Measurements from ENCODE around the gene IL37. TPM values are rescaled to one million over a fixed set of nuclear protein-coding genes. Genes with fewer than 3 reads are reported as not detected.

IL37 gene
- total RNA-seq, 1 experiment from 2014 or later = 2.6 TPM

DNA sequence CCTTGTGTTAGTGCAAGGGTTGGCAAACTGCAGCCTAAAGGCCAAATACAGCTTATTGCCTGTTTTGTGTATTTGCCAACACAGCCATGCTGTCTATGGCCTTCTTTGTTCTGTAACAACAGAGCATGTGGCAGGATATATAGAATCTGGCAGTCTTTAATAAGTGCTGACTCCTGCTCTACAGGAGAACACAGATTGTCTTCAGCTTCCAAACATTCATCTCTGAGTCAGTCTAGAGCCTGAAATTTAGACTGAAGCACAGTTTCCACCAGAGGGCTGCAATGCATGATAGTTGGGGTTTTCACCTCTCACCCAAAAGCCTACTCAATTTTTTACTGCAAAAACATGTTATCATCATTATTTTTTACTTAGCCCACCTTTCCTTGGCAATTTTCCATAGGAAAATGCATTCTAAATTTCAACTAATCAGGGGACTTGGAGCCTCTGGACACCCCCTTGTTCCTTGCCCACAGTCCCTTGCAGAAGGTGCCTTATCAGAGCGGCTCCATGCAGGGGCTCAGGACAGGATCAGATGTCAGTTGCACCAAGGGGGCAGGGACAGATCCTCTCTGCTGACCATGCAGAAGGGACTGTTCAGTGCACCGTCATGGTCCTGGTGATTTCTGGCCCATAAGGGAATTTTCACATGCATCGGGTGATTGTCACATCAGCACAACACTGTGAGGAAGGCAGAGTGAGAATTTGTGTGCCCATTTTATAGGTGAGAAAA, 12.4 kb downstream of the IL37 start:
- no peak for TF ChIP-seq EZH2phosphoT487 (IDR thresholded peaks at IDR 0.05; ENCODE audit: borderline replicate concordance, low read length)
- no peak for TF ChIP-seq EZH2 (IDR thresholded peaks at IDR 0.05; ENCODE audit: low read length, unreplicated experiment)
- TF ChIP-seq, protein P1, sequence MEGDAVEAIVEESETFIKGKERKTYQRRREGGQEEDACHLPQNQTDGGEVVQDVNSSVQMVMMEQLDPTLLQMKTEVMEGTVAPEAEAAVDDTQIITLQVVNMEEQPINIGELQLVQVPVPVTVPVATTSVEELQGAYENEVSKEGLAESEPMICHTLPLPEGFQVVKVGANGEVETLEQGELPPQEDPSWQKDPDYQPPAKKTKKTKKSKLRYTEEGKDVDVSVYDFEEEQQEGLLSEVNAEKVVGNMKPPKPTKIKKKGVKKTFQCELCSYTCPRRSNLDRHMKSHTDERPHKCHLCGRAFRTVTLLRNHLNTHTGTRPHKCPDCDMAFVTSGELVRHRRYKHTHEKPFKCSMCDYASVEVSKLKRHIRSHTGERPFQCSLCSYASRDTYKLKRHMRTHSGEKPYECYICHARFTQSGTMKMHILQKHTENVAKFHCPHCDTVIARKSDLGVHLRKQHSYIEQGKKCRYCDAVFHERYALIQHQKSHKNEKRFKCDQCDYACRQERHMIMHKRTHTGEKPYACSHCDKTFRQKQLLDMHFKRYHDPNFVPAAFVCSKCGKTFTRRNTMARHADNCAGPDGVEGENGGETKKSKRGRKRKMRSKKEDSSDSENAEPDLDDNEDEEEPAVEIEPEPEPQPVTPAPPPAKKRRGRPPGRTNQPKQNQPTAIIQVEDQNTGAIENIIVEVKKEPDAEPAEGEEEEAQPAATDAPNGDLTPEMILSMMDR (conservative IDR thresholded peaks at IDR 0.05; ENCODE audit: low read depth, low read length) = no peak; the same call in 1 of the 2 replicates
- no peaks in the 10 kb centered on the region for H3K27me3 ChIP-seq (ENCODE audit: low read length)
- no TSS peak for BruUV-seq (replicated peaks)
- no peak overlapping the region for H3K4me3 ChIP-seq (ENCODE audit: low read length)
- no peak for ATAC-seq
- H3K9ac ChIP-seq (ENCODE audit: low read length) = no peak overlapping the region
- H3K36me3 ChIP-seq (ENCODE audit: low read depth, low read length) = no peaks in the 10 kb centered on the region
- DNase-seq = peak; percentile 15
- H3F3A ChIP-seq (ENCODE audit: low read length, unreplicated experiment) = no peaks in the 10 kb centered on the region
- no peaks in the 10 kb centered on the region for H4K20me1 ChIP-seq (ENCODE audit: low read length)
- POLR2A ChIA-PET (ENCODE audit: unreplicated experiment) = no interaction called here
- intact Hi-C loops (cut with micrococcal nuclease) = no loop called here
- peaks cover 19% of the 10 kb centered on the region for H3K4me1 ChIP-seq (ENCODE audit: insufficient read depth, low read length)
- no peaks in the 10 kb centered on the region for H3K9me3 ChIP-seq (ENCODE audit: low read length)
- H2AFZ ChIP-seq (ENCODE audit: low read length) = no peak overlapping the region
- H3K9me2 ChIP-seq (replicated peaks; ENCODE audit: low read length) = no peaks in the 10 kb centered on the region
- H3K27ac ChIP-seq (ENCODE audit: low read length) = no peak overlapping the region
- H3K79me2 ChIP-seq (ENCODE audit: low read length) = no peaks in the 10 kb centered on the region
- no peak overlapping the region for H3K4me2 ChIP-seq (ENCODE audit: low read length)
- CTCF ChIA-PET = interaction anchor here (1.5 kb wide), 1 partner anchor 18 kb away, joined by 4 read pairs; no protein-coding TSS in a partner anchor

DNA sequence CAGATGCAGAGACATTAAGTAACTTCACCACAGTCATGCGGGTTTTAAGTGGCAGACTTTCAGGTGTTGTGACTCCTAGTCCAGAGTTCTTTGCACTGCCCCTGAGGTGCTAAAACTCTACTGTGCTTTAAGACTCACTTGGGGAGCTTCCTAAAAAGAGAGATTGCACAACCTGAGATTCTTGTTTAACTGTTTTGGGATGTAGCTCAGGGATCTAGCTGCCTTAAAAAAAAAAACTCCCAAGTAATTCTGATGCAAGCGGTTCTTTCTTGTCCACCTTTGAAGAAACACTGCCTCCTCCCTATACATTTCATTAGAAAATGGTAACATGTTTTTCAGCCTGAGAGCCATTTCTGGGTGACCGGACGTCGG, 13.0 kb downstream of the IL37 start:
- Histone ChIP-seq H3K9me2 (replicated peaks; ENCODE audit: low read length) (no peaks in the 10 kb centered on the region), H4K20me1 (ENCODE audit: low read length) (no peaks in the 10 kb centered on the region), H3F3A (ENCODE audit: low read length, unreplicated experiment) (no peaks in the 10 kb centered on the region), H3K4me3 (ENCODE audit: low read length) (no peak overlapping the region), H2AFZ (ENCODE audit: low read length) (no peak overlapping the region), H3K9ac (ENCODE audit: low read length) (no peak overlapping the region), H3K27me3 (ENCODE audit: low read length) (no peaks in the 10 kb centered on the region), H3K9me3 (ENCODE audit: low read length) (no peaks in the 10 kb centered on the region), H3K36me3 (ENCODE audit: low read depth, low read length) (no peaks in the 10 kb centered on the region), H3K27ac (ENCODE audit: low read length) (no peak overlapping the region), H3K79me2 (ENCODE audit: low read length) (no peaks in the 10 kb centered on the region), H3K4me2 (ENCODE audit: low read length) (no peak overlapping the region), H3K4me1 (ENCODE audit: insufficient read depth, low read length) (peaks cover 19% of the 10 kb centered on the region)
- intact Hi-C loops (cut with micrococcal nuclease) = no loop called here
- ATAC-seq = no peak
- POLR2A ChIA-PET (ENCODE audit: unreplicated experiment) = no interaction called here
- DNase-seq = no peak
- TF ChIP-seq EZH2 (IDR thresholded peaks at IDR 0.05; ENCODE audit: low read length, unreplicated experiment) (no peak), EZH2phosphoT487 (IDR thresholded peaks at IDR 0.05; ENCODE audit: borderline replicate concordance, low read length) (no peak)
- TF ChIP-seq, protein P1 (conservative IDR thresholded peaks at IDR 0.05; ENCODE audit: low read depth, low read length) = no peak
- BruUV-seq (replicated peaks) = no TSS peak
- CTCF ChIA-PET = interaction anchor here (1.5 kb wide), 1 partner anchor 18 kb away, joined by 4 read pairs; no protein-coding TSS in a partner anchor

DNA sequence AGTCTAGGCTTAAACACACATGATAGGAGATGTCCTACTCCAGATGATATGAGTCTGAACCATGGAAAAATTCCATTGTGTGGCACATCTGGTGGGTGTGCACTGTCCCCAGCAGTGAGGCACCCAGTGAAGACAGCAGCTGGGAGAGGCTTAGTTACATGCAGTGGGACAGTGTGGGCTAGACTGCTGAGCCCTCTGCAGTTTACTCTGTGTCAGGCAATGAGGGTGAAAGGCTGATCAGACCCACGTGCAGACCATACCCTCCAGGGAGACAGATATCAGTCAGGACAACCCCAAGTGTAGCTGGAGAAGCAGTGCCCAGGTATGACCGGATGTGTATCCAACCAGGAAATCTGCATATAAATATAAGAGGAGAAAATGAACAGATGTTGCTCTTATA, 13.4 kb downstream of the IL37 start:
- no peak overlapping the region for H3K27ac ChIP-seq (ENCODE audit: low read length)
- H3K4me3 ChIP-seq (ENCODE audit: low read length) = no peak overlapping the region
- ATAC-seq (no peak), DNase-seq (no peak)
- no peaks in the 10 kb centered on the region for H3F3A ChIP-seq (ENCODE audit: low read length, unreplicated experiment)
- H2AFZ ChIP-seq (ENCODE audit: low read length) = no peak overlapping the region
- intact Hi-C loops (cut with micrococcal nuclease) = no loop called here
- CTCF ChIA-PET = interaction anchor here (1.5 kb wide), 1 partner anchor 17 kb away, joined by 4 read pairs; no protein-coding TSS in a partner anchor
- TF ChIP-seq EZH2phosphoT487 (IDR thresholded peaks at IDR 0.05; ENCODE audit: borderline replicate concordance, low read length) (no peak), EZH2 (IDR thresholded peaks at IDR 0.05; ENCODE audit: low read length, unreplicated experiment) (no peak)
- TF ChIP-seq, protein P1 (conservative IDR thresholded peaks at IDR 0.05; ENCODE audit: low read depth, low read length) = no peak
- H3K36me3 ChIP-seq (ENCODE audit: low read depth, low read length) = no peaks in the 10 kb centered on the region
- H3K79me2 ChIP-seq (ENCODE audit: low read length) = no peaks in the 10 kb centered on the region
- no peaks in the 10 kb centered on the region for H3K27me3 ChIP-seq (ENCODE audit: low read length)
- H3K9me3 ChIP-seq (ENCODE audit: low read length) = no peaks in the 10 kb centered on the region
- POLR2A ChIA-PET (ENCODE audit: unreplicated experiment) = interaction anchor here (0.5 kb wide), 1 partner anchor 144 kb away, joined by 3 read pairs; no protein-coding TSS in a partner anchor
- BruUV-seq (replicated peaks) = no TSS peak
- no peaks in the 10 kb centered on the region for H4K20me1 ChIP-seq (ENCODE audit: low read length)
- no peak overlapping the region for H3K9ac ChIP-seq (ENCODE audit: low read length)
- peaks cover 19% of the 10 kb centered on the region for H3K4me1 ChIP-seq (ENCODE audit: insufficient read depth, low read length)
- no peaks in the 10 kb centered on the region for H3K9me2 ChIP-seq (replicated peaks; ENCODE audit: low read length)
- H3K4me2 ChIP-seq (ENCODE audit: low read length) = no peak overlapping the region

Data from PC-3 (cell line).